Hepatocyte (in vitro differentiated cells): Measurements from ENCODE around the gene SRBD1. TPM values are rescaled to one million over a fixed set of nuclear protein-coding genes. Genes with fewer than 3 reads are reported as not detected.

Source experiments
- DNase-seq: peaks from one replicate; pipeline ENCODE4 v3.0.0-alpha.2; 2016; ENCODE audit warnings: low spot score
- H2AFZ ChIP-seq: fragments of 200-600 bp; sonication (generic); 2 replicates; pipeline ENCODE4 v1.6.0; 2016; ENCODE audit warnings: antibody characterized with exemption, mild to moderate bottlenecking
- H3K27ac ChIP-seq: fragments of 200-600 bp; sonication (generic); 2 replicates; pipeline ENCODE4 v1.5.1; 2016; ENCODE audit warnings: mild to moderate bottlenecking
- H3K27me3 ChIP-seq: fragments of 200-600 bp; sonication (generic); 2 replicates; pipeline ENCODE4 v1.6.1; 2016
- H3K36me3 ChIP-seq: fragments of 200-600 bp; sonication (generic); replicated peaks from 2 replicates; pipeline ENCODE4 v1.5.1; 2016; ENCODE audit warnings: low read depth; ENCODE audit not compliant: insufficient read depth
- H3K4me1 ChIP-seq: fragments of 200-600 bp; sonication (generic); 2 replicates; pipeline ENCODE4 v1.5.1; 2016; ENCODE audit warnings: mild to moderate bottlenecking, moderate library complexity; ENCODE audit not compliant: insufficient read depth
- H3K4me2 ChIP-seq: fragments of 200-600 bp; sonication (generic); 2 replicates; pipeline ENCODE4 v1.6.0; 2016
- H3K4me3 ChIP-seq: fragments of 200-600 bp; sonication (generic); 2 replicates; pipeline ENCODE4 v1.5.1; 2016; ENCODE audit warnings: mild to moderate bottlenecking
- H3K79me2 ChIP-seq: fragments of 200-600 bp; sonication (generic); 2 replicates; pipeline ENCODE4 v1.6.0; 2017; ENCODE audit warnings: mild to moderate bottlenecking
- H3K9me2 ChIP-seq: fragments of 200-600 bp; sonication (generic); replicated peaks from 2 replicates; pipeline ENCODE4 v1.6.0; 2017; ENCODE audit warnings: mild to moderate bottlenecking; ENCODE audit not compliant: insufficient read depth
- H3K9me3 ChIP-seq: fragments of 200-600 bp; sonication (generic); 2 replicates; pipeline ENCODE4 v1.5.1; 2016; ENCODE audit warnings: low read depth, mild to moderate bottlenecking
- H4K20me1 ChIP-seq: fragments of 200-600 bp; sonication (generic); 2 replicates; pipeline ENCODE4 v1.6.0; 2016; ENCODE audit warnings: mild to moderate bottlenecking; ENCODE audit not compliant: insufficient read depth, poor library complexity, severe bottlenecking
- CTCF ChIP-seq: fragments of 200-600 bp; sonication (generic); IDR thresholded peaks from 2 replicates; pipeline ENCODE4 v1.5.1; 2016; ENCODE audit warnings: antibody characterized with exemption, mild to moderate bottlenecking; ENCODE audit not compliant: poor library complexity
- EZH2 ChIP-seq: fragments of 200-600 bp; sonication (generic); IDR thresholded peaks from 2 replicates; pipeline ENCODE4 v1.6.1; 2016; ENCODE audit warnings: antibody characterized with exemption, mild to moderate bottlenecking, borderline replicate concordance
- EZH2phosphoT487 ChIP-seq: fragments of 200-600 bp; sonication (generic); IDR thresholded peaks from one replicate; pipeline ENCODE4 v1.6.1; 2018; ENCODE audit warnings: antibody characterized with exemption, mild to moderate bottlenecking, low read depth, moderate library complexity; ENCODE audit not compliant: unreplicated experiment, severe bottlenecking
- WGBS: methylation state at CpG from one replicate; pipeline ENCODE4 v1.1.6; 2016; ENCODE audit warnings: low lambda C conversion rate; ENCODE audit errors: missing lambda C conversion rate; 5-methylcytosine and 5-hydroxymethylcytosine counted together
- polyA plus RNA-seq: library from polyadenylated mRNA; unstranded; fragments of >200 nt; fragmentation: Nextera tagmentation; extraction: Ambion mirVana; gene quantifications from 2 replicates; pipeline ENCODE4 v1.2.1, GENCODE V29; 2016
- total RNA-seq: library from RNA; depleted of rRNA; stranded (reverse); fragments of >200 nt; gene quantifications from 2 replicates; pipeline ENCODE4 v1.2.3, GENCODE V29; 2014

SRBD1 gene
- total and polyA plus RNA-seq, 2 experiments from 2014 or later = 6.7 to 16.6 TPM

- WGBS = 54% methylated on average over 2 of the region's 2 CpGs
- Histone ChIP-seq H2AFZ (no peak overlapping the region), H3K27me3 (no peaks in the 10 kb centered on the region), H3K27ac (no peak overlapping the region), H3K9me2 (no peaks in the 10 kb centered on the region), H3K36me3 (no peaks in the 10 kb centered on the region), H3K79me2 (no peaks in the 10 kb centered on the region), H3K4me1 (no peaks in the 10 kb centered on the region), H3K4me2 (no peak overlapping the region), H4K20me1 (no peaks in the 10 kb centered on the region), H3K9me3 (no peaks in the 10 kb centered on the region), H3K4me3 (no peak overlapping the region)
- no peak for TF ChIP-seq EZH2phosphoT487
- TF ChIP-seq CTCF = no peak
- TF ChIP-seq EZH2 = no peak
- DNase-seq = peak; percentile 26
Measured at GRCh38 chr2:45353879-45354278, 257.2 kb downstream of the SRBD1 start.

GRCh38 chr2:45352506-45352905 lies 258.6 kb downstream of the SRBD1 start:
- Histone ChIP-seq H3K9me3 (no peaks in the 10 kb centered on the region), H3K27ac (no peak overlapping the region), H3K4me2 (no peak overlapping the region), H4K20me1 (no peaks in the 10 kb centered on the region), H2AFZ (no peak overlapping the region), H3K9me2 (no peaks in the 10 kb centered on the region), H3K4me3 (no peak overlapping the region), H3K4me1 (no peaks in the 10 kb centered on the region), H3K36me3 (no peaks in the 10 kb centered on the region), H3K27me3 (no peaks in the 10 kb centered on the region), H3K79me2 (no peaks in the 10 kb centered on the region)
- WGBS = 62% methylated on average over 2 of the region's 2 CpGs
- TF ChIP-seq CTCF (no peak), EZH2phosphoT487 (no peak), EZH2 (no peak)
- DNase-seq = no peak

- no peak overlapping the region for H3K4me3 ChIP-seq
- peaks cover 11% of the 10 kb centered on the region for H3K27me3 ChIP-seq
- no peaks in the 10 kb centered on the region for H3K79me2 ChIP-seq
- no peaks in the 10 kb centered on the region for H4K20me1 ChIP-seq
- WGBS = 60% methylated on average over 8 of the region's 8 CpGs
- H3K9me2 ChIP-seq = no peaks in the 10 kb centered on the region
- no peak overlapping the region for H3K27ac ChIP-seq
- DNase-seq = no peak
- H3K9me3 ChIP-seq = no peaks in the 10 kb centered on the region
- TF ChIP-seq EZH2 (no peak), CTCF (no peak), EZH2phosphoT487 (no peak)
- H3K4me2 ChIP-seq = no peak overlapping the region
- no peak overlapping the region for H2AFZ ChIP-seq
- peaks cover 7% of the 10 kb centered on the region for H3K4me1 ChIP-seq
- no peaks in the 10 kb centered on the region for H3K36me3 ChIP-seq
Measured at GRCh38 chr2:45345331-45346234, 265.5 kb downstream of the SRBD1 start.
